K562 (cell line): ENCODE results near the gene BCO2. TPM values are rescaled to one million over a fixed set of nuclear protein-coding genes. Genes with fewer than 3 reads are reported as not detected.
A peak's percentile ranks its signal among the peaks of the same experiment; 100 is the strongest.

Experiments used
- ARID2 ChIP-seq: fragments of 450-650 bp; IDR thresholded peaks from 2 replicates; pipeline ENCODE4 v1.6.1; 2017; ENCODE audit warnings: antibody characterized with exemption, mild to moderate bottlenecking
- ATF1 ChIP-seq, 2 experiments: fragments of 450-650 bp in 1 of 2; IDR thresholded peaks; 2 replicates each; pipeline ENCODE4 v1.6.1; 2016; ENCODE audit warnings: missing compliant biosample characterization in 1 of 2, missing genetic modification characterization in 1 of 2
- CHD4 ChIP-seq: fragments of 200-600 bp; sonication (generic); IDR thresholded peaks from 3 replicates; pipeline ENCODE4 v1.6.1; 2012; ENCODE audit warnings: low read depth, mild to moderate bottlenecking, mixed read lengths, low read length, inconsistent platforms; ENCODE audit not compliant: insufficient read depth, insufficient replicate concordance, poor library complexity, severe bottlenecking
- CREM ChIP-seq: IDR thresholded peaks from 2 replicates; pipeline ENCODE4 v1.6.1; 2014; ENCODE audit warnings: antibody characterized with exemption, low read depth
- DNMT1 ChIP-seq: fragments of 450-650 bp; IDR thresholded peaks from 2 replicates; pipeline ENCODE4 v1.6.1; 2016; ENCODE audit warnings: antibody characterized with exemption, mild to moderate bottlenecking
- HDAC2 ChIP-seq: fragments of 450-650 bp; IDR thresholded peaks from 2 replicates; pipeline ENCODE4 v1.6.1; 2016; ENCODE audit warnings: mild to moderate bottlenecking
- HDGF ChIP-seq: fragments of 450-650 bp; IDR thresholded peaks from 2 replicates; pipeline ENCODE4 v1.6.1; 2016
- KDM1A ChIP-seq, 2 experiments: fragments of 450-650 bp; IDR thresholded peaks; 2 replicates each; pipeline ENCODE4 v1.6.1; 2016; ENCODE audit warnings: mild to moderate bottlenecking in 2 of 2
- MBD2 ChIP-seq: sonication (generic); IDR thresholded peaks from 2 replicates; pipeline ENCODE4 v1.6.1; 2016; ENCODE audit warnings: low read depth, borderline replicate concordance
- MEF2A ChIP-seq: IDR thresholded peaks from 2 replicates; pipeline ENCODE4 v1.6.1; 2011; ENCODE audit warnings: low read depth, mild to moderate bottlenecking, low read length, moderate library complexity; ENCODE audit not compliant: control insufficient read depth
- SMAD3 ChIP-seq: fragments of 450-650 bp; formaldehyde crosslinking; conservative IDR thresholded peaks from 2 replicates; pipeline ENCODE4 v1.4.0; 2020; ENCODE audit warnings: mild to moderate bottlenecking
- SMAD4 ChIP-seq: fragments of 250-450 bp; sonication (Bioruptor Pico); conservative IDR thresholded peaks from 2 replicates; pipeline ENCODE4 v1.8.0; 2021; ENCODE audit warnings: inconsistent platforms, mild to moderate bottlenecking, moderate library complexity
- SMC3 ChIP-seq: conservative IDR thresholded peaks from 2 replicates; pipeline ENCODE4 v1.6.1; 2011; ENCODE audit warnings: low read depth, low read length, improper control_type of control experiment; ENCODE audit not compliant: insufficient read depth
- TAF1 ChIP-seq: IDR thresholded peaks from 2 replicates; pipeline ENCODE4 v1.6.1; 2011; ENCODE audit warnings: mild to moderate bottlenecking, low read length, moderate library complexity; ENCODE audit not compliant: insufficient read depth, control insufficient read depth, severe bottlenecking; ENCODE audit errors: extremely low read depth
- TAF7 ChIP-seq: fragments of 450-650 bp; IDR thresholded peaks from 2 replicates; pipeline ENCODE4 v1.6.1; 2016; ENCODE audit warnings: missing genetic modification characterization, missing compliant biosample characterization
- TARDBP ChIP-seq: fragments of 450-650 bp; IDR thresholded peaks from 2 replicates; pipeline ENCODE4 v1.6.1; 2016
- WHSC1 ChIP-seq: IDR thresholded peaks from one replicate; pipeline ENCODE4 v1.6.1; 2012; ENCODE audit warnings: low read length, control low read depth, inconsistent platforms
- ZFP30 ChIP-seq: fragments of 250-450 bp; sonication (Bioruptor Pico); IDR thresholded peaks from 2 replicates; pipeline ENCODE4 v1.8.0; 2022; ENCODE audit warnings: moderate library complexity, mild to moderate bottlenecking, inconsistent platforms, borderline replicate concordance
- polyA plus RNA-seq, 8 experiments: library from polyadenylated mRNA; depleted of rRNA in 4 of 8; stranded (reverse) in 5 of 8; unstranded in 3 of 8; fragments of >200 nt; fragmentation: Nextera tagmentation in 2 of 8; fragmentation: Illumina TruSeq in 1 of 8; extraction: Ambion mirVana in 2 of 8; extraction: Trizol in 1 of 8; gene quantifications; 2 replicates each; pipeline versions ENCODE4 v1.2.1 to v1.2.3, GENCODE V29; 2011 to 2014; ENCODE audit warnings: inconsistent platforms in 1 of 8, missing spikeins in 1 of 8
- total RNA-seq, 7 experiments: library from RNA; depleted of rRNA in 6 of 7; stranded (reverse); fragments of >200 nt in 6 of 7; fragmentation: Illumina TruSeq in 2 of 7; extraction: Trizol in 2 of 7; gene quantifications; 2 replicates each; pipeline versions ENCODE4 v1.2.1 to v1.2.3, GENCODE V29; 2011 to 2021; ENCODE audit warnings: low replicate concordance in 1 of 7
- TF ChIP-seq, protein P1 (sequence below): fragments of 450-650 bp; formaldehyde crosslinking; IDR thresholded peaks from 2 replicates; pipeline ENCODE4 v1.4.0; 2020; ENCODE audit warnings: mild to moderate bottlenecking, mixed read lengths
- TF ChIP-seq, protein P2 (sequence below): fragments of 450-650 bp; IDR thresholded peaks from 2 replicates; pipeline ENCODE4 v1.6.1; 2016; ENCODE audit warnings: mild to moderate bottlenecking
- TF ChIP-seq, protein P3 (sequence below): fragments of 450-650 bp; formaldehyde crosslinking; IDR thresholded peaks from 2 replicates; pipeline ENCODE4 v1.4.0; 2020; ENCODE audit warnings: mild to moderate bottlenecking, moderate library complexity
- TF ChIP-seq, protein P4 (sequence below): fragments of 250-450 bp; sonication (Bioruptor Pico); IDR thresholded peaks from 2 replicates; pipeline ENCODE4 v1.4.0; 2020; ENCODE audit warnings: borderline replicate concordance

Gene BCO2
- total and polyA plus RNA-seq, 9 of the 15 experiments (the other 6 are each of a cell fraction or from before 2014, with no cell fraction given), result 0.21 to 1.0 (median 0.47) TPM; not detected in 1

DNA sequence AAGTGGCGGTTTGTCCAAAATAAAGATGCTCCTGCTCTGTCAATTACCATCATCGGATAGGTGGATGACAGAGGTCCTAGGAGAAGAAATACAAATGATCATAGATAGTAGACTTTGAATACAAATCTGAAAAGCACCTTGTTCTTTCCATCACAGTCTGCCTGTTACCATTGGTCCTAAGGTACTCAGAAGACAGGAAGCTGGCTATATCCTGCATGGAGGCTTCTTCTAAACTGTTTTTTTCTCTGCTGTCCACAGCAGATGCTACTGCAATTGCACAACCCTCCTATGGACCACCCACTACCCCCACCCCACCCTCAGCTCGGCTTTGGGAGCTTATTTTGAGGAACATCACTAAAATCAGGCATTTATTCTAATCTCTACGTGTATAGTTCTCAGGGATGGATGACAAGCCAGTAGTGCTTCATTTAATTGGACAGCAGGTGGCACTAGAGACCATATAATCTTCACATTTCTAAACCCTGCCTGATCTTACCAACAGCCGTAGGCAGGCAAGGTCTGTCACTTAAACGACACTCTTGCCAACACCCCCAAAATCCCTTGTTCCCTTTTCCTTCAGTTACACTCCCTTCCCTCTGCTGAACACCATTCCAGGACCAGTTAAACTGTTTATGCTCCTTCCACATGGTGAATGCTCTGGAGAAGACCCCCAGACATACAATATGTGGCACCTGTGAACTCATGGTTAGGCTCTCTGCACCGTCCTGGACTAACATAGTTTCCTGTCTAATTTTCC, 44.3 kb downstream of the BCO2 start (continued):
- TF ChIP-seq TAF1 (no peak), HDGF (peak; percentile 67; the same call in 1 of the 2 replicates), ATF1 (CRISPR knock-in tag; IDR thresholded peaks at IDR 0.05) (no peak), ATF1 (tag; IDR thresholded peaks at IDR 0.05) (no peak), TAF7 (tag) (no peak), WHSC1 (no peak), ZFP30 (CRISPR knock-in tag) (no peak), CREM (0 out of 2 replicates have a peak, but pooled peaks have one; percentile 26), SMAD3 (CRISPR knock-in tag) (0 out of 2 replicates have a peak, but pooled peaks have one; percentile 10), DNMT1 (no peak), KDM1A (IDR thresholded peaks at IDR 0.05) (no peak), MEF2A (no peak), SMAD4 (CRISPR knock-in tag) (no peak), HDAC2 (no peak), CHD4 (no peak), TARDBP (no peak), ARID2 (peak; percentile 74), SMC3 (peak; percentile 79), MBD2 (no peak)
- TF ChIP-seq, protein P1, sequence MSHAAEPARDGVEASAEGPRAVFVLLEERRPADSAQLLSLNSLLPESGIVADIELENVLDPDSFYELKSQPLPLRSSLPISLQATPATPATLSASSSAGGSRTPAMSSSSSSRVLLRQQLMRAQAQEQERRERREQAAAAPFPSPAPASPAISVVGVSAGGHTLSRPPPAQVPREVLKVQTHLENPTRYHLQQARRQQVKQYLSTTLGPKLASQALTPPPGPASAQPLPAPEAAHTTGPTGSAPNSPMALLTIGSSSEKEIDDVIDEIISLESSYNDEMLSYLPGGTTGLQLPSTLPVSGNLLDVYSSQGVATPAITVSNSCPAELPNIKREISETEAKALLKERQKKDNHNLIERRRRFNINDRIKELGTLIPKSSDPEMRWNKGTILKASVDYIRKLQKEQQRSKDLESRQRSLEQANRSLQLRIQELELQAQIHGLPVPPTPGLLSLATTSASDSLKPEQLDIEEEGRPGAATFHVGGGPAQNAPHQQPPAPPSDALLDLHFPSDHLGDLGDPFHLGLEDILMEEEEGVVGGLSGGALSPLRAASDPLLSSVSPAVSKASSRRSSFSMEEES, result no peak
- TF ChIP-seq, protein P2, sequence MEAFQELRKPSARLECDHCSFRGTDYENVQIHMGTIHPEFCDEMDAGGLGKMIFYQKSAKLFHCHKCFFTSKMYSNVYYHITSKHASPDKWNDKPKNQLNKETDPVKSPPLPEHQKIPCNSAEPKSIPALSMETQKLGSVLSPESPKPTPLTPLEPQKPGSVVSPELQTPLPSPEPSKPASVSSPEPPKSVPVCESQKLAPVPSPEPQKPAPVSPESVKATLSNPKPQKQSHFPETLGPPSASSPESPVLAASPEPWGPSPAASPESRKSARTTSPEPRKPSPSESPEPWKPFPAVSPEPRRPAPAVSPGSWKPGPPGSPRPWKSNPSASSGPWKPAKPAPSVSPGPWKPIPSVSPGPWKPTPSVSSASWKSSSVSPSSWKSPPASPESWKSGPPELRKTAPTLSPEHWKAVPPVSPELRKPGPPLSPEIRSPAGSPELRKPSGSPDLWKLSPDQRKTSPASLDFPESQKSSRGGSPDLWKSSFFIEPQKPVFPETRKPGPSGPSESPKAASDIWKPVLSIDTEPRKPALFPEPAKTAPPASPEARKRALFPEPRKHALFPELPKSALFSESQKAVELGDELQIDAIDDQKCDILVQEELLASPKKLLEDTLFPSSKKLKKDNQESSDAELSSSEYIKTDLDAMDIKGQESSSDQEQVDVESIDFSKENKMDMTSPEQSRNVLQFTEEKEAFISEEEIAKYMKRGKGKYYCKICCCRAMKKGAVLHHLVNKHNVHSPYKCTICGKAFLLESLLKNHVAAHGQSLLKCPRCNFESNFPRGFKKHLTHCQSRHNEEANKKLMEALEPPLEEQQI, result no peak
- TF ChIP-seq, protein P3, sequence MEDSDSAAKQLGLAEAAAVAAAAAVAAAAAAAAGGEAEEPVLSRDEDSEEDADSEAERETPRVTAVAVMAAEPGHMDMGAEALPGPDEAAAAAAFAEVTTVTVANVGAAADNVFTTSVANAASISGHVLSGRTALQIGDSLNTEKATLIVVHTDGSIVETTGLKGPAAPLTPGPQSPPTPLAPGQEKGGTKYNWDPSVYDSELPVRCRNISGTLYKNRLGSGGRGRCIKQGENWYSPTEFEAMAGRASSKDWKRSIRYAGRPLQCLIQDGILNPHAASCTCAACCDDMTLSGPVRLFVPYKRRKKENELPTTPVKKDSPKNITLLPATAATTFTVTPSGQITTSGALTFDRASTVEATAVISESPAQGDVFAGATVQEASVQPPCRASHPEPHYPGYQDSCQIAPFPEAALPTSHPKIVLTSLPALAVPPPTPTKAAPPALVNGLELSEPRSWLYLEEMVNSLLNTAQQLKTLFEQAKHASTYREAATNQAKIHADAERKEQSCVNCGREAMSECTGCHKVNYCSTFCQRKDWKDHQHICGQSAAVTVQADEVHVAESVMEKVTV (CRISPR knock-in tag), result peak; percentile 91
- TF ChIP-seq, protein P4, sequence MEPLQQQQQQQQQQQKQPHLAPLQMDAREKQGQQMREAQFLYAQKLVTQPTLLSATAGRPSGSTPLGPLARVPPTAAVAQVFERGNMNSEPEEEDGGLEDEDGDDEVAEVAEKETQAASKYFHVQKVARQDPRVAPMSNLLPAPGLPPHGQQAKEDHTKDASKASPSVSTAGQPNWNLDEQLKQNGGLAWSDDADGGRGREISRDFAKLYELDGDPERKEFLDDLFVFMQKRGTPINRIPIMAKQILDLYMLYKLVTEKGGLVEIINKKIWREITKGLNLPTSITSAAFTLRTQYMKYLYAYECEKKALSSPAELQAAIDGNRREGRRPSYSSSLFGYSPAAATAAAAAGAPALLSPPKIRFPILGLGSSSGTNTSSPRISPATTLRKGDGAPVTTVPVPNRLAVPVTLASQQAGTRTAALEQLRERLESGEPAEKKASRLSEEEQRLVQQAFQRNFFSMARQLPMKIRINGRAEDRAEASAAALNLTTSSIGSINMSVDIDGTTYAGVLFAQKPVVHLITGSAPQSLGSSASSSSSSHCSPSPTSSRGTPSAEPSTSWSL (CRISPR knock-in tag), result no peak
